Fibroblast of villous mesenchyme (primary cell): Measurements from ENCODE around the gene RPRD1A. TPM values are rescaled to one million over a fixed set of nuclear protein-coding genes. Genes with fewer than 3 reads are reported as not detected.
A peak's percentile ranks its signal among the peaks of the same experiment; 100 is the strongest.

Experiments
- DNase-seq: peaks from one replicate; pipeline ENCODE4 v3.0.0-alpha.2; 2010; ENCODE audit warnings: low read depth
- H3K4me3 ChIP-seq: 2 replicates; pipeline ENCODE4 v1.5.1; 2011; ENCODE audit warnings: low read depth, mild to moderate bottlenecking, low read length
- CTCF ChIP-seq: IDR thresholded peaks from 2 replicates; pipeline ENCODE4 v1.5.1; 2012; ENCODE audit warnings: low read depth, mild to moderate bottlenecking, low read length; ENCODE audit not compliant: insufficient read depth
- total RNA-seq: library from RNA; depleted of rRNA; stranded (reverse); fragments of >200 nt; gene quantifications from 2 replicates; pipeline ENCODE4 v1.2.3, GENCODE V29; 2012

Gene RPRD1A
- total RNA-seq, 1 donor: 70.4 TPM

GRCh38 chr18:35993013-35993412 is 74.3 kb downstream of the RPRD1A start:
- DNase-seq: no peak
- no peak for TF ChIP-seq CTCF
- H3K4me3 ChIP-seq: no peak overlapping the region

GRCh38 chr18:35991696-35992095 is 75.7 kb downstream of the RPRD1A start:
- H3K4me3 ChIP-seq: no peak overlapping the region
- TF ChIP-seq CTCF: no peak
- no peak for DNase-seq

GRCh38 chr18:35983818-35984217 is 83.5 kb downstream of the RPRD1A start:
- no peak for DNase-seq
- no peak for TF ChIP-seq CTCF
- H3K4me3 ChIP-seq: no peak overlapping the region

- TF ChIP-seq CTCF: no peak
- DNase-seq: no peak
- no peak overlapping the region for H3K4me3 ChIP-seq
These were observed 84.2 kb downstream of the RPRD1A start for GRCh38 chr18:35983147-35983546.

GRCh38 chr18:35982409-35983114 is 84.8 kb downstream of the RPRD1A start:
- no peak for TF ChIP-seq CTCF
- no peak overlapping the region for H3K4me3 ChIP-seq
- DNase-seq: peak; percentile 85

- no peak for TF ChIP-seq CTCF
- H3K4me3 ChIP-seq: no peak overlapping the region
- DNase-seq: no peak
These were observed 88.2 kb downstream of the RPRD1A start for GRCh38 chr18:35979112-35979511.

- no peak for TF ChIP-seq CTCF
- no peak overlapping the region for H3K4me3 ChIP-seq
- no peak for DNase-seq
These were observed 93.2 kb downstream of the RPRD1A start for GRCh38 chr18:35974181-35974580.
